ENCODE data around the gene C1orf74. TPM values are rescaled to one million over a fixed set of nuclear protein-coding genes. Genes with fewer than 3 reads are reported as not detected.

Gene C1orf74
- total RNA-seq, 1 donor from 2014 or later: 2.2 TPM

GRCh38 chr1:209775678-209776077 lies 8.7 kb downstream of the C1orf74 start:
- Mint-ChIP-seq H3K4me1 (ENCODE audit: low read depth, unreplicated experiment) (no peaks in the 10 kb centered on the region), H3K27me3 (ENCODE audit: low read depth, unreplicated experiment) (peaks cover 2% of the 10 kb centered on the region), H3K36me3 (ENCODE audit: low read depth, unreplicated experiment) (no peaks in the 10 kb centered on the region), H3K9me3 (ENCODE audit: unreplicated experiment) (no peaks in the 10 kb centered on the region), H3K4me3 (ENCODE audit: unreplicated experiment) (no peak overlapping the region), H3K27ac (ENCODE audit: unreplicated experiment) (no peak overlapping the region)
- no peaks in the 10 kb centered on the region for H3K27me3 ChIP-seq (ENCODE audit: insufficient read depth, low read length)
- no peak overlapping the region for H3K4me2 ChIP-seq (ENCODE audit: low read length)
- no peaks in the 10 kb centered on the region for H3K9me3 ChIP-seq (ENCODE audit: insufficient read depth, low read depth, low read length)
- no peak for DNase-seq (ENCODE audit: low read depth)
- H3K4me1 ChIP-seq (ENCODE audit: insufficient read depth, low read length): no peaks in the 10 kb centered on the region
- no peak overlapping the region for H3K27ac ChIP-seq (ENCODE audit: low read depth, low read length)
- no peak overlapping the region for H3K4me3 ChIP-seq (ENCODE audit: insufficient read depth, low read depth, low read length)
- H3K36me3 ChIP-seq (ENCODE audit: insufficient read depth, low read length): no peaks in the 10 kb centered on the region
- no peak overlapping the region for H2AFZ ChIP-seq (ENCODE audit: low read depth, low read length)
- H3K79me2 ChIP-seq (ENCODE audit: insufficient read depth, low read length): no peaks in the 10 kb centered on the region
- no peaks in the 10 kb centered on the region for H4K20me1 ChIP-seq (ENCODE audit: insufficient read depth, low read length)
- no peak for FAIRE-seq
- no peak overlapping the region for H3K9ac ChIP-seq (ENCODE audit: low read length)
- TF ChIP-seq EZH2 (IDR thresholded peaks at IDR 0.05; ENCODE audit: insufficient read depth, low read length) (no peak), CTCF (IDR thresholded peaks at IDR 0.05; ENCODE audit: insufficient read depth, low read depth, low read length) (no peak)

- no peaks in the 10 kb centered on the region for H3K27me3 ChIP-seq (ENCODE audit: insufficient read depth, low read length)
- FAIRE-seq: no peak
- Mint-ChIP-seq H3K27ac (ENCODE audit: unreplicated experiment) (no peak overlapping the region), H3K4me1 (ENCODE audit: low read depth, unreplicated experiment) (peaks cover under 1% of the 10 kb centered on the region), H3K36me3 (ENCODE audit: low read depth, unreplicated experiment) (no peaks in the 10 kb centered on the region), H3K9me3 (ENCODE audit: unreplicated experiment) (no peaks in the 10 kb centered on the region), H3K27me3 (ENCODE audit: low read depth, unreplicated experiment) (peaks cover 2% of the 10 kb centered on the region), H3K4me3 (ENCODE audit: unreplicated experiment) (no peak overlapping the region)
- DNase-seq (ENCODE audit: low read depth): no peak
- TF ChIP-seq CTCF (IDR thresholded peaks at IDR 0.05; ENCODE audit: insufficient read depth, low read depth, low read length) (no peak), EZH2 (IDR thresholded peaks at IDR 0.05; ENCODE audit: insufficient read depth, low read length) (no peak)
- H3K79me2 ChIP-seq (ENCODE audit: insufficient read depth, low read length): no peaks in the 10 kb centered on the region
- no peaks in the 10 kb centered on the region for H4K20me1 ChIP-seq (ENCODE audit: insufficient read depth, low read length)
- no peaks in the 10 kb centered on the region for H3K36me3 ChIP-seq (ENCODE audit: insufficient read depth, low read length)
- no peak overlapping the region for H3K4me2 ChIP-seq (ENCODE audit: low read length)
- peaks cover 8% of the 10 kb centered on the region for H3K4me1 ChIP-seq (ENCODE audit: insufficient read depth, low read length)
- no peak overlapping the region for H2AFZ ChIP-seq (ENCODE audit: low read depth, low read length)
- H3K9me3 ChIP-seq (ENCODE audit: insufficient read depth, low read depth, low read length): no peaks in the 10 kb centered on the region
- no peak overlapping the region for H3K9ac ChIP-seq (ENCODE audit: low read length)
- no peak overlapping the region for H3K4me3 ChIP-seq (ENCODE audit: insufficient read depth, low read depth, low read length)
- no peak overlapping the region for H3K27ac ChIP-seq (ENCODE audit: low read depth, low read length)
These were observed 9.8 kb downstream of the C1orf74 start for GRCh38 chr1:209774592-209774991.

GRCh38 chr1:209772126-209772525 lies 12.2 kb downstream of the C1orf74 start:
- FAIRE-seq: no peak
- Mint-ChIP-seq H3K36me3 (ENCODE audit: low read depth, unreplicated experiment) (no peaks in the 10 kb centered on the region), H3K4me3 (ENCODE audit: unreplicated experiment) (no peak overlapping the region)

More at GRCh38 chr1:209772126-209772525, 12.2 kb downstream of the C1orf74 start:
- Histone ChIP-seq H3K4me1 (ENCODE audit: insufficient read depth, low read length) (peaks cover 23% of the 10 kb centered on the region), H4K20me1 (ENCODE audit: insufficient read depth, low read length) (no peaks in the 10 kb centered on the region), H3K36me3 (ENCODE audit: insufficient read depth, low read length) (no peaks in the 10 kb centered on the region), H2AFZ (ENCODE audit: low read depth, low read length) (no peak overlapping the region), H3K79me2 (ENCODE audit: insufficient read depth, low read length) (no peaks in the 10 kb centered on the region), H3K4me3 (ENCODE audit: insufficient read depth, low read depth, low read length) (no peak overlapping the region), H3K9me3 (ENCODE audit: insufficient read depth, low read depth, low read length) (no peaks in the 10 kb centered on the region), H3K9ac (ENCODE audit: low read length) (no peak overlapping the region), H3K4me2 (ENCODE audit: low read length) (no peak overlapping the region), H3K27ac (ENCODE audit: low read depth, low read length) (no peak overlapping the region), H3K27me3 (ENCODE audit: insufficient read depth, low read length) (no peaks in the 10 kb centered on the region)
- Mint-ChIP-seq H3K9me3 (ENCODE audit: unreplicated experiment) (no peaks in the 10 kb centered on the region), H3K4me1 (ENCODE audit: low read depth, unreplicated experiment) (peaks cover 7% of the 10 kb centered on the region), H3K27ac (ENCODE audit: unreplicated experiment) (no peak overlapping the region), H3K27me3 (ENCODE audit: low read depth, unreplicated experiment) (peaks cover 2% of the 10 kb centered on the region)
- DNase-seq (ENCODE audit: low read depth): no peak
- no peak for TF ChIP-seq EZH2 (IDR thresholded peaks at IDR 0.05; ENCODE audit: insufficient read depth, low read length)
- TF ChIP-seq CTCF (IDR thresholded peaks at IDR 0.05; ENCODE audit: insufficient read depth, low read depth, low read length): no peak

Measured in astrocyte (in vitro differentiated cells and primary cell).